ENCODE measurements around the gene AKR1A1.

AKR1A1 gene

GRCh38 chr1:45535988-45536766 lies 14.4 kb upstream of the AKR1A1 start:
- DNase-seq (ENCODE audit: low spot score): no peak

GRCh38 chr1:45536886-45537285 lies 13.7 kb upstream of the AKR1A1 start:
- no peak for DNase-seq (ENCODE audit: low spot score)

More at GRCh38 chr1:45535988-45536766, 14.4 kb upstream of the AKR1A1 start:
- no peak for TF ChIP-seq CTCF (IDR thresholded peaks at IDR 0.05; ENCODE audit: extremely low read depth, missing control alignments)

GRCh38 chr1:45541193-45541592 lies 9.4 kb upstream of the AKR1A1 start:
- DNase-seq (ENCODE audit: low spot score): no peak
- TF ChIP-seq CTCF (IDR thresholded peaks at IDR 0.05; ENCODE audit: extremely low read depth, missing control alignments): no peak

More at GRCh38 chr1:45536886-45537285, 13.7 kb upstream of the AKR1A1 start:
- TF ChIP-seq CTCF (IDR thresholded peaks at IDR 0.05; ENCODE audit: extremely low read depth, missing control alignments): no peak

DNA sequence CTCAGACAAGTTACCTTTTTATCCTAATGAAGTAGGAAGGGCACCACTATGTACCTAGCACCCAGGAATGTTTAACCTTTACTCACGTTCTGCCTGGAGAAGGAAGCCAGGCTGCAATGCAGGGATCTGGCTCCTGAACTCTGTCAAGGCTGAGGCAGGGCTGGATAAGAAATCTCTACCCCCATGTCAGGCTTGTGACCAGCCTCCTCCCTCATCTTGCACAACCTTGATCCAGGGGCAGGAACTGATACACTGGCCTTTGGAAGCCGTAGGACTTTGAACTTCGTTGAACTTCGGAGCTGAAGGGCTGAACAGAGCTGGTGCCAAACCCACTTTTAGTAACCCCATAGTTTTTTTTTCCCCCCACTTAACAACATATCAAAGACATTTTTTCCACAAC lies 8.0 kb upstream of the AKR1A1 start:
- no peak for TF ChIP-seq CTCF (IDR thresholded peaks at IDR 0.05; ENCODE audit: extremely low read depth, missing control alignments)
- DNase-seq (ENCODE audit: low spot score): no peak

DNA sequence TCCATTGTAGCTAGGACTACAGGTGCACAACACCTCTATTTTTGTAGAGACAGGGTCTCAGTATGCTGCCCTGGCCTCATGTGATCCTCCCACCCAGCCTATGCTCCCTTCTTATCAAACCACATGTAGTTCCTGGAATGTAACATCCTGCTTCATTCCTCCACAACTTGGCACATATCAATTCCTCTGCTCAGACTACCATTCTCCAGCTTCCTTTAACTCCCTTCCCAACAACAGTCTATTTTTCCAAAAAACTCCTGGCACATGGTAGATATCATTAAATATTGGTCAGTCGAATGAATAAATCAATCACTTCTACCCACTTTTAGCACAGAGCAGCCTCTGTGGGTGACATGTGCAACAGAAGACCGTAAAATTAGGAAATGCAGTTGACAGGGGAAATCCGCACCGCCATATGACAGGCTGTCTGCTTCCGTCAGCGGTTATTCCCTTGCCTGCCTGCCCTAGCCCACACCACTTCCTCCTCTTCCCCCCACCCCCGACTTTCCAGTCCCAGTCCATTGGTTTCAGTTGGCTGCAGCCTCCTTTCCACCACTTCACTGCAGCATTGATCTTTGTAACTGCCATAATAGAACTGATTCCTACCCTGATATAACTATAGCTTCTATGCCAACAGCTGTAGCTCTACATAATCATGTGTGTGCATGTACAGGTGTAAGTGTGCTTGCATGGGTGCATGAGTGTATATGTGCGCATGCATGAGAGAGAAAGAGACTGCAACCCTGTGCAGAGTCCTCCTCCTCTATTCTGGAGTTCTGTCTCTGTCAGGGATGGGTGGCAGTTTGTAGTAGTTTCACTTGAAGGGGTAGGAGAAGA lies 6.8 kb upstream of the AKR1A1 start:
- DNase-seq (ENCODE audit: low spot score): peak; percentile 58
- TF ChIP-seq CTCF (IDR thresholded peaks at IDR 0.05; ENCODE audit: extremely low read depth, missing control alignments): no peak

GRCh38 chr1:45544530-45544929 lies 6.1 kb upstream of the AKR1A1 start:
- no peak for DNase-seq (ENCODE audit: low spot score)
- TF ChIP-seq CTCF (IDR thresholded peaks at IDR 0.05; ENCODE audit: extremely low read depth, missing control alignments): no peak

- DNase-seq (ENCODE audit: low spot score): peak; percentile 46
- TF ChIP-seq CTCF (IDR thresholded peaks at IDR 0.05; ENCODE audit: extremely low read depth, missing control alignments): no peak
Measured at GRCh38 chr1:45545019-45545493, 5.6 kb upstream of the AKR1A1 start.
